ENCODE data around the gene HSD11B1L. TPM values are rescaled to one million over a fixed set of nuclear protein-coding genes. Genes with fewer than 3 reads are reported as not detected.

The HSD11B1L gene
- total RNA-seq, 3 donors from 2014 or later: 10.4 to 13.1 (median 11.1) TPM

DNA sequence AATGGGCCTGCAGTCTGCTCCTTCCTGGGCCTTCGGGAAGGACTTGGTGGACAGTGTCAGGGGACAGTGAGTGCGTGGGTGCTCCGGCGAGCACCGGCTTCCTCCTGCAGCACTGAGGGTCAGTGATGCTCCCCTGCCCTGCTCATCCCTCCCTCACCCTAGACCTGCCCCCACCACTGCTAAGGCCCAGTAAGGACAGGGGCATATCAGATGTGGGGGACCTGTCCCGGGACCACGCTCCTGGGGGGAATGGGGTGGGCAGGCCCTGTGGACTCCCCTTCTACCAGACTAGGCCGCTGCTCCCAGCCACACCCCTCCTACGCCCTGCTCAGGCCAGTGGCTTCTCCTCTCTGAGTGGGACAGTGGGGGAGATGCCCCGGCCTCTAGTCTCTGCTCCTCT lies 3.7 kb upstream of the HSD11B1L start:
- no peaks in the 10 kb centered on the region for H3K36me3 ChIP-seq

DNA sequence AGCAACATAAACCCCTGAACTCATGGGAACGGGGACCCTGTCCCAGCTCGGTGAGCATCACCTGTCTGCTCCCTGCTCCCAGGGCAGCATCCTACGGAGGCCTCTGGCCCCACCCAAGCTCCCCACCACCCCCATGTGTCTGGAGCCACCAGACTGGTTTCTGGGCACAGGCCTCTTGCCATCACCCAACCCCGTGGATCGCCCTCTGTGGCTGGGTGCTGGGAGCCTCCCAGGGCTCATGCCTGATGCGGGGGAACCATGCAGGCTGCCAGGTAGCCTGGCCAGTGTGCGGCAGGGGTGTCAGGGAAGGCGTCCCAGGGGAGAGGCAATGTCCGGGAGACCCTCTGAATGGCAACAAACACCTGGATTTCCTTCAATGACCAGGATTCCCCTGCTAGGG lies 3.2 kb upstream of the HSD11B1L start:
- intact Hi-C loops (cut with DNase I; ENCODE audit: low total_unique reads): no loop called here
- Histone ChIP-seq H3K9me3 (no peaks in the 10 kb centered on the region), H3K27me3 (no peaks in the 10 kb centered on the region), H3K4me1 (peaks cover 9 to 13% of the 10 kb centered on the region in 2 donors), H3K27ac (no peak overlapping the region), H3K4me3 (no peak overlapping the region), H3K36me3 (no peaks in the 10 kb centered on the region)
- TF ChIP-seq, protein P1, sequence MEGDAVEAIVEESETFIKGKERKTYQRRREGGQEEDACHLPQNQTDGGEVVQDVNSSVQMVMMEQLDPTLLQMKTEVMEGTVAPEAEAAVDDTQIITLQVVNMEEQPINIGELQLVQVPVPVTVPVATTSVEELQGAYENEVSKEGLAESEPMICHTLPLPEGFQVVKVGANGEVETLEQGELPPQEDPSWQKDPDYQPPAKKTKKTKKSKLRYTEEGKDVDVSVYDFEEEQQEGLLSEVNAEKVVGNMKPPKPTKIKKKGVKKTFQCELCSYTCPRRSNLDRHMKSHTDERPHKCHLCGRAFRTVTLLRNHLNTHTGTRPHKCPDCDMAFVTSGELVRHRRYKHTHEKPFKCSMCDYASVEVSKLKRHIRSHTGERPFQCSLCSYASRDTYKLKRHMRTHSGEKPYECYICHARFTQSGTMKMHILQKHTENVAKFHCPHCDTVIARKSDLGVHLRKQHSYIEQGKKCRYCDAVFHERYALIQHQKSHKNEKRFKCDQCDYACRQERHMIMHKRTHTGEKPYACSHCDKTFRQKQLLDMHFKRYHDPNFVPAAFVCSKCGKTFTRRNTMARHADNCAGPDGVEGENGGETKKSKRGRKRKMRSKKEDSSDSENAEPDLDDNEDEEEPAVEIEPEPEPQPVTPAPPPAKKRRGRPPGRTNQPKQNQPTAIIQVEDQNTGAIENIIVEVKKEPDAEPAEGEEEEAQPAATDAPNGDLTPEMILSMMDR (IDR thresholded peaks at IDR 0.05): no peak
- DNase-seq (ENCODE audit: low spot score in 2 of 2): no peak

More for the DNA sequence above, 3.7 kb upstream of the HSD11B1L start:
- Histone ChIP-seq H3K27me3 (no peaks in the 10 kb centered on the region), H3K27ac (no peak overlapping the region), H3K9me3 (no peaks in the 10 kb centered on the region), H3K4me1 (peaks cover 9 to 13% of the 10 kb centered on the region in 2 donors), H3K4me3 (no peak overlapping the region)
- TF ChIP-seq, protein P1 (IDR thresholded peaks at IDR 0.05): no peak
- no peak for TF ChIP-seq POLR2AphosphoS5 (IDR thresholded peaks at IDR 0.05)
- intact Hi-C loops (cut with DNase I; ENCODE audit: low total_unique reads): no loop called here
- DNase-seq (ENCODE audit: low spot score in 2 of 2): no peak

DNA sequence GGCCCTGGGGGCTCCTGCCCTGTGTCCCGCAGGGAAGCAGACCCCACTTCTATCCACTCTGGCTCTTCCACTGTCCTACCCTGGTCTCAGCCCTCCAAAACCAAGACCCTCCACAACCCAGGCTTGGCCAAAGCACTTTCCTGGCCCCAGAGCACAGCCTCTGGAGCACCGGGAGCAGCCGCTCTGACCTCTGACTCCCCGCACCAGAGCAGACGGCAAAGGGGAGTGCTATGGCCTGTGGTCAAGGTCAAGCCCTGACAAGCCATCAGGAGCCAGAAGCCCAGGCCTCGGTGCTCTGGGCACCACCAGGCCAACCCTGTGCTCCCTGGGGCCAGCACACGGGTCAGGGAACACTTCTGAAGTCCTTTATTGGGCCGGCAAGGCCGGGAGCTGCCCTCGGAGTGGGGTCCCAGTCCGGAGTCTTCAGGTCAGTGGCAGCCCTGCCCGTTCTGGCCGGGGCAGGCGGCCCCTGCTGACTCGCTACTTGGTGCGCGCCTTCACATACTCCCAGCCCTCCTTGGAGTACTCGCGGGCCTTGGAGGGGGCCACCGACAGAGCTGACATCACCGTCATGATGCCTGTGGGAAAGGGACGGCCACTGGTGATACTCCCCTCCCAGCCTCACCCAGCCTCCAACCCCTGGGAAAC lies 2.6 kb upstream of the HSD11B1L start:
- Histone ChIP-seq H3K27me3 (no peaks in the 10 kb centered on the region), H3K27ac (no peak overlapping the region), H3K36me3 (no peaks in the 10 kb centered on the region), H3K4me1 (peaks cover 9 to 13% of the 10 kb centered on the region in 2 donors), H3K4me3 (no peak overlapping the region), H3K9me3 (no peaks in the 10 kb centered on the region)
- no peak for DNase-seq (ENCODE audit: low spot score in 2 of 2)
- intact Hi-C loops (cut with DNase I; ENCODE audit: low total_unique reads): no loop called here
- TF ChIP-seq POLR2AphosphoS5 (IDR thresholded peaks at IDR 0.05) (no peak), POLR2A (IDR thresholded peaks at IDR 0.05) (no peak)
- TF ChIP-seq, protein P1 (IDR thresholded peaks at IDR 0.05): no peak

DNA sequence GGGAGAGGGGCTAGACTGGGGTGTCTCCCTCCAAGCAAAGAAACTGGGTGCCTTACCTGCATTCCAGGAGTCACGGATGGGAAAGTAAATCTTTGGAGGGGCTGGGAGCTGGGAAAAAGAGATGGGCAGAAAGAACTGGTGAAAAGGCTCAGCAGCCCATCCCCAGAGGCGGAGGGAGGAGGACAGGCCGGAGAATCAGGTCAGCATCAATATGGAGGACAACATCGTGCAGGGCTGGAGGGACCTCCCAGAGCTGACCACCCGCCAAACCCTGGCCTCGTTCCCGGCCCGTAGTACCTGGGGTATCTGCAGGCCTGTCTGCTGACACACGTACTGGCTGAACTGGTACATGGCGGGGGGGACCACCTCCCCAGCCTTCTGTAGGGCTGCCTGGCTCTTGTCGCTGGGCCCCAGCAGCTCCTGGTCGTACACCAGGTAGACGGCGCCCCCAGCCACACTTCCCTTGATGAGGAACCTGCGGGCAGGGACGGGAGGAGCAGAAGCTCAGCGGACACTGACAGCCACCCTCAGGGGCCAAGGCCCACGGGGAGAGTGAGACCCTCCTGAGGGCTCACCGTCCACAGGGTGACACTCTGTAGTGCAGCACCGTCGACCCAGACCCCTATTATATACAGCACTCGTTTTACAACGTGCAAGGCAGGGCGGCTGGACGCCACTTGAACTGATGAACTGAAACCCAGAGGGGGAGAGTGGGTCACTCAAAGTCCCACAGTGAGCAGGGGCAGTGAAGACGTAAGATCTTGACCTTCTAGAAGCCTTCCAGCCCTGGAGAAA lies 1.3 kb upstream of the HSD11B1L start:
- H3K4me1 ChIP-seq: peaks cover 9 to 13% of the 10 kb centered on the region in 2 donors
- peak overlapping the region; percentile 92 to 93 for H3K27ac ChIP-seq
- TF ChIP-seq POLR2AphosphoS5 (IDR thresholded peaks at IDR 0.05): no peak
- no peak for TF ChIP-seq POLR2A (IDR thresholded peaks at IDR 0.05)
- TF ChIP-seq, protein P1 (IDR thresholded peaks at IDR 0.05): no peak
- H3K4me3 ChIP-seq: peak overlapping the region; percentile 81 to 99 (median 82)
- no peaks in the 10 kb centered on the region for H3K36me3 ChIP-seq
- H3K27me3 ChIP-seq: no peaks in the 10 kb centered on the region
- intact Hi-C loops (cut with DNase I; ENCODE audit: low total_unique reads): no loop called here
- DNase-seq (ENCODE audit: low spot score in 2 of 2): no peak
- H3K9me3 ChIP-seq: no peaks in the 10 kb centered on the region

DNA sequence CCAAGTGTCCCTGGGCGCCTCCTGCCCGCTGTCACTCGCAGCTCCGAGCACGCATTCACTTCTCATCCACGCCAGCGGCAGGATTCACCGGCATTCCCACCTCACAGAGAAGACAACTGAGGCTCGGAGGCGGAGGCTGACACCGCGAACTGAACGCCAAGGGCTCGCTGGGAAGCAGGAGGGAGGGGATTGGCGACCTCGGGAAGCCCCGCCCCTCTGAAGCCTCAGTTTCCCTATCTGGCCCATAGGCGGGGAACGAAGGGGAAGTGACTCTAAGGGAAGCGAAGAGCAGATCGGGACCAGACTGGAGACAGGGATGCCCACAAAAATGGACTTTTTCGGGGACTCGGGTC lies 767 bp upstream of the HSD11B1L start:
- DNase-seq (ENCODE audit: low spot score in 2 of 2): peak in 1 of 2 donors; percentile 51
- Histone ChIP-seq H3K9me3 (no peaks in the 10 kb centered on the region), H3K4me3 (peak overlapping the region; percentile 81 to 99 (median 82)), H3K4me1 (peaks cover 9 to 13% of the 10 kb centered on the region in 2 donors), H3K27ac (peak overlapping the region; percentile 92 to 93), H3K36me3 (no peaks in the 10 kb centered on the region), H3K27me3 (no peaks in the 10 kb centered on the region)
- TF ChIP-seq, protein P1 (IDR thresholded peaks at IDR 0.05): no peak
- intact Hi-C loops (cut with DNase I; ENCODE audit: low total_unique reads): no loop called here

Measured in breast epithelium (tissue), 4 donors.